ENCODE results near the gene TRAF3. TPM values are rescaled to one million over a fixed set of nuclear protein-coding genes. Genes with fewer than 3 reads are reported as not detected.
A peak's percentile ranks its signal among the peaks of the same experiment; 100 is the strongest.

TRAF3 gene
- total RNA-seq, 2 donors from 2014 or later, result 20.8 to 26.0 TPM

DNA sequence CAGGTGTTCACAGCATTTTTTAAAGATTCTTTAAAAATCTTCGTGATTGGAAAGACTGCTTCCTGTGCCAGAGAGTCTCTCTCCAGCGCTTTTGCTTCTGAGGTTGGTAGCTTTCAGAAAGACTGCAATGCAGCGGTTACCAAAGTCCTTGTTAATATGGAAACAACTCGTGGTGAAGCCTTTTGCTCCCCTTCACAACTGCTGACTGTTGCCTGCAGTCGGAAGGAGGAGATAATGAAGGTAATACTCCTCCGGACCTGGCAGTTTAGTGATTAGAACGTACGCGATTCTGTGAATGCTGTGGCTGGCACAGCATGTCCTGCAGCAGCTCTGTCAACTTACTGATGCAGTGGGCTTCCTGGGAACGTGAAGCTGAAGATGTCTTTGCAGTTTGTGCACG lies 50.9 kb downstream of the TRAF3 start:
- H3K4me1 ChIP-seq, result peaks cover 10% of the 10 kb centered on the region

DNA sequence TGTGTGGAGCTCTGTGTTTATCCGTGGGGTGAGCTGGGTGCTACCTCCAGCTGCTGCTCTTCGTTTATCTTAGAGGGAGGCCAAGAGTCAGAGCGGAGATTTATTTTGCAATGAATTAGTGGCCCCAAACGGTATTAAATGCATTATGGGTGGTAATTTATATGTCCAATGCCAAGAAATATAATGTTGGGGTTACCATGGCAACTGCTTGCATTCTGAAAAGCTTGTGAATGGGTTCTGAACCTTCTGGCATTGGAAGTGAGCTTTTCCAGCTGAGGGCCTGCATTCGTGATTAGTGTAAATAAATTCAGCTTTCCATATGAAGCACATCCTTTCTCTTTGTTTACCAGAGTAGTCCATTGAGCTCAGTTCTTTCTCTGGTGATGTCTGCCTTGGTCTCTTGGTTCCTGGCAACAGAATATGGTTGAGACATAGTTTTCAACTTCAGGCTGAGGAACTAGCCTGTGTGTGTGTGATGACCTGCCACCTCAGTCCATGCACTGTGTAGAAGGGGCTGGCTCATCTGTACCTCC lies 51.8 kb downstream of the TRAF3 start:
- Histone ChIP-seq H3K36me3 (no peaks in the 10 kb centered on the region), H3K27me3 (no peaks in the 10 kb centered on the region)
- intact Hi-C loops (cut with DNase I), result no loop called here

More for the DNA sequence above, 50.9 kb downstream of the TRAF3 start:
- DNase-seq, result no peak
- Histone ChIP-seq H3K9me3 (no peaks in the 10 kb centered on the region), H3K27me3 (no peaks in the 10 kb centered on the region), H3K9ac (ENCODE audit: low read depth in 2 of 2, low read length in 2 of 2) (peak overlapping the region in 1 of 2 donors; percentile 8), H3K36me3 (no peaks in the 10 kb centered on the region), H3K4me3 (no peak overlapping the region), H3K27ac (no peak overlapping the region)
- intact Hi-C loops (cut with DNase I), result no loop called here
- TF ChIP-seq, protein P1, sequence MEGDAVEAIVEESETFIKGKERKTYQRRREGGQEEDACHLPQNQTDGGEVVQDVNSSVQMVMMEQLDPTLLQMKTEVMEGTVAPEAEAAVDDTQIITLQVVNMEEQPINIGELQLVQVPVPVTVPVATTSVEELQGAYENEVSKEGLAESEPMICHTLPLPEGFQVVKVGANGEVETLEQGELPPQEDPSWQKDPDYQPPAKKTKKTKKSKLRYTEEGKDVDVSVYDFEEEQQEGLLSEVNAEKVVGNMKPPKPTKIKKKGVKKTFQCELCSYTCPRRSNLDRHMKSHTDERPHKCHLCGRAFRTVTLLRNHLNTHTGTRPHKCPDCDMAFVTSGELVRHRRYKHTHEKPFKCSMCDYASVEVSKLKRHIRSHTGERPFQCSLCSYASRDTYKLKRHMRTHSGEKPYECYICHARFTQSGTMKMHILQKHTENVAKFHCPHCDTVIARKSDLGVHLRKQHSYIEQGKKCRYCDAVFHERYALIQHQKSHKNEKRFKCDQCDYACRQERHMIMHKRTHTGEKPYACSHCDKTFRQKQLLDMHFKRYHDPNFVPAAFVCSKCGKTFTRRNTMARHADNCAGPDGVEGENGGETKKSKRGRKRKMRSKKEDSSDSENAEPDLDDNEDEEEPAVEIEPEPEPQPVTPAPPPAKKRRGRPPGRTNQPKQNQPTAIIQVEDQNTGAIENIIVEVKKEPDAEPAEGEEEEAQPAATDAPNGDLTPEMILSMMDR (IDR thresholded peaks at IDR 0.05), result no peak

DNA sequence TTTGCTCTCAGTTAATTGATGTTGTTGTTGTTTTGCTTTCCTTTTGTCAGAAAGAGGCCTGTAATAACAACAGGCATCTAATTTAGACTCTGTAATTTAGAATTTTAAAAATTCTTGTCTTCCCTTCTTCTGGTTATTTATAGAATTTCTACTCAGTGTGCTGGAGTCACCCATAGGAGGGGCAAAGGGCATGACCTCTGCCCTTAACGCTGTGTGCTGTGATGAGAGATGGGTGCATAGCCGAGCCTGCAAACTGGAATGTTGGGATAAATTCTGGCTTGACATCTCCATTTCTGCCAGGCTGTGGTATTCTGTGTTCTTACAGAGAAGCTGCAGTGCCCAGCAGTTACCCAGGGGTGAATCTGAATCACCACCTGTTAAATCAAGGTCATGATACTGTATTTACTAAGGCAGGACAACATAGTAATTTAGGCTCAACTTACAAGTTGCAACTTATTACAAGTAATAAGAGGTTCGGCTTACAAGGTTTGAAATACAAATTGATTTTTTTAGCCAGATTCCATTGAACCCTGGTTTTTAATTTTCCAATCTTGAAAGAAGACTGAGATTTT lies 53.3 kb downstream of the TRAF3 start:
- Histone ChIP-seq H3K4me3 (no peak overlapping the region), H3K9me3 (no peaks in the 10 kb centered on the region), H3K27me3 (no peaks in the 10 kb centered on the region), H3K36me3 (no peaks in the 10 kb centered on the region), H3K4me1 (peaks cover 10% of the 10 kb centered on the region), H3K9ac (ENCODE audit: low read depth in 2 of 2, low read length in 2 of 2) (no peak overlapping the region), H3K27ac (no peak overlapping the region)
- intact Hi-C loops (cut with DNase I), result no loop called here
- no peak for DNase-seq
- TF ChIP-seq, protein P1 (IDR thresholded peaks at IDR 0.05), result no peak

More for the DNA sequence above, 51.8 kb downstream of the TRAF3 start:
- Histone ChIP-seq H3K4me3 (no peak overlapping the region), H3K27ac (no peak overlapping the region), H3K9ac (ENCODE audit: low read depth in 2 of 2, low read length in 2 of 2) (no peak overlapping the region), H3K4me1 (peaks cover 10% of the 10 kb centered on the region), H3K9me3 (no peaks in the 10 kb centered on the region)
- no peak for DNase-seq
- TF ChIP-seq, protein P1 (IDR thresholded peaks at IDR 0.05), result no peak

DNA sequence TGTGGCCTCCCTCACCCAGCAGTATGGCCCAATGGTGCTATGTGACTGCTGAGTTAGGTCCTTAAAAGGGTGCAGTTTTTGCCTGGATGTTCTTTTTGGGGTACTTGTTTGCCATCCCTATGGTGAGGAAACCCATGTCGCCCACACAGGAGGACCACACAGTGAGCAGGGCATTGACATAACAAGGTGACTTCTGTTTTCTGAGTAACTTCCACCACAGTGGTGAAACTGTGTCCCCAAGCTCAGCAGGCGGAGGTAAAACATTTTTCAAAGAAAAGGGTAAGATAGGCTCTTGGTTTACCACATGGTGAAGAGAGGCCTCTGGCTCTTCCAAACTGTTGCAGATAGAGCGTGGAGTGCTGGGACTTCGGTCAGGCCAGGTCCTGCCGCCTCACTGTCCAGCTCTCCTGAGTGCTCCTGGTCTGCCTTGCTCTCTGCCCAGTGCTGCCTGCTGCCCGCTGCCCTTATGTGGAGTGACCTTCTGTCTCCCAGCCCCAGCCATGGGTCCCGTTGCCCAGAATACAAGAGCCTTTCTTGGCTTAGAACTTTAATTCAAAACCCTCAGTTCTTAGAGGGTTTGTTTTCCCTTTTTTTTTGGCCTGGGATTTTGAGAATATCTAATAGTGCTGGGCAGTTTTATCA lies 54.0 kb downstream of the TRAF3 start:
- no peak for DNase-seq
- Histone ChIP-seq H3K27me3 (no peaks in the 10 kb centered on the region), H3K4me1 (peaks cover 10% of the 10 kb centered on the region), H3K9me3 (no peaks in the 10 kb centered on the region), H3K4me3 (no peak overlapping the region), H3K9ac (ENCODE audit: low read depth in 2 of 2, low read length in 2 of 2) (no peak overlapping the region), H3K27ac (no peak overlapping the region), H3K36me3 (no peaks in the 10 kb centered on the region)
- intact Hi-C loops (cut with DNase I), result no loop called here
- TF ChIP-seq, protein P1 (IDR thresholded peaks at IDR 0.05), result no peak

DNA sequence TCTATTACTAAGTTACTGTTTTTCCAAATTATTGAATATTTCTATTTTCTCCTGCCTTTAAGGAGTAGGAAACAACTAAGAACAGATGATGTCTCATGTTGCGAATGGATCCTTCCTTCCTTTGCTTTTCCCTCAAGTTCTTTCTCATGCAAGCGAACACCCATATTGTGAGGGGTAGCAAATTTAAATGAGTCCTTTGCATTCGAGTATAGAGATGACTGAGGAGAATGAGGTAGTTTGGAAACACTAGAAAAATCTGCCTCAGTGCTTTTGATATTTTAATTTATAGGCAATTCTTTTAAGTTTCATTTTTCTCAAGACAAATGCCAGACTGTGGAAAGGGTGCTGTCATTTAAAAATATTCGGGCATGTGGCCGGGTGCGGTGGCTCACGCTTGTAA lies 56.1 kb downstream of the TRAF3 start:
- Histone ChIP-seq H3K4me1 (peaks cover 5% of the 10 kb centered on the region), H3K27me3 (no peaks in the 10 kb centered on the region), H3K9me3 (no peaks in the 10 kb centered on the region), H3K9ac (ENCODE audit: low read depth in 2 of 2, low read length in 2 of 2) (no peak overlapping the region), H3K27ac (no peak overlapping the region), H3K36me3 (no peaks in the 10 kb centered on the region), H3K4me3 (no peak overlapping the region)
- no peak for DNase-seq
- TF ChIP-seq, protein P1 (IDR thresholded peaks at IDR 0.05), result no peak
- intact Hi-C loops (cut with DNase I), result no loop called here
